B cell (primary cell): ENCODE data around the gene METAP2. TPM values are rescaled to one million over a fixed set of nuclear protein-coding genes. Genes with fewer than 3 reads are reported as not detected.

Experiments used
- ATAC-seq: fragments of 200-7000 bp; cut with Tn5 transposase; one replicate; pipeline ENCODE4 v1.10.0; 2021; ENCODE audit warnings: low read depth, mild to moderate bottlenecking, moderate number of reproducible peaks, moderate library complexity
- CTCF ChIA-PET: fragments of 350-600 bp; sonication (Branson Sonifier 250); formaldehyde crosslinking; loops from one replicate; lab custom pipeline; 2021; ENCODE audit warnings: antibody characterized with exemption, inconsistent platforms; lab: Charles Lee
- POLR2A ChIA-PET: fragments of 350-600 bp; sonication (Branson Sonifier 250); formaldehyde crosslinking; loops from one replicate; lab custom pipeline; 2021; ENCODE audit warnings: antibody characterized with exemption; lab: Charles Lee
- DNase-seq: peaks from one replicate; pipeline ENCODE4 v3.0.0; 2013
- H2AFZ ChIP-seq: 2 replicates; pipeline ENCODE4 v1.6.1; 2012; ENCODE audit warnings: mild to moderate bottlenecking, low read depth, low read length; ENCODE audit not compliant: insufficient read depth, poor library complexity, severe bottlenecking
- H3K27ac ChIP-seq, 2 donors: 1 replicate in 1 of 2; 2 replicates in 1 of 2; pipeline ENCODE4 v1.5.1; 2012 to 2013; ENCODE audit warnings: low read length in 2 of 2, mild to moderate bottlenecking in 2 of 2, moderate library complexity in 1 of 2
- H3K27me3 ChIP-seq, 4 experiments: fragments of 200-600 bp in 1 of 4; sonication (generic) in 1 of 4; replicated peaks in 1 of 4; 1 replicate in 2 of 4; 2 replicates in 2 of 4; pipeline versions ENCODE4 v1.6.1 to v1.7.0; 2013 to 2016; ENCODE audit warnings: low read length in 3 of 4, mild to moderate bottlenecking in 2 of 4, mixed read lengths in 1 of 4, moderate library complexity in 1 of 4; ENCODE audit not compliant: insufficient read depth in 4 of 4, control insufficient read depth in 3 of 4; ENCODE audit errors: control extremely low read depth in 1 of 4
- H3K36me3 ChIP-seq, 2 experiments: replicated peaks in 1 of 2; 1 replicate in 1 of 2; 2 replicates in 1 of 2; pipeline versions ENCODE4 v1.6.1 to v1.7.1; 2013; ENCODE audit warnings: low read length in 1 of 2; ENCODE audit not compliant: insufficient read depth in 2 of 2, control insufficient read depth in 1 of 2; ENCODE audit errors: control extremely low read depth in 1 of 2, extremely low read depth in 1 of 2
- H3K4me1 ChIP-seq, 2 donors: fragments of 200-600 bp in 1 of 2; sonication (generic) in 1 of 2; 1 replicate in 1 of 2; 2 replicates in 1 of 2; pipeline versions ENCODE4 v1.5.1 to v1.6.1; 2013 to 2017; ENCODE audit warnings: low read length in 2 of 2; ENCODE audit not compliant: control insufficient read depth in 2 of 2, insufficient read depth in 2 of 2
- H3K4me2 ChIP-seq: replicated peaks from 2 replicates; pipeline ENCODE3; 2012; ENCODE audit warnings: mild to moderate bottlenecking, low read depth, low read length; ENCODE audit not compliant: poor library complexity, severe bottlenecking
- H3K4me3 ChIP-seq, 5 experiments: fragments of 200-600 bp in 1 of 5; sonication (generic) in 1 of 5; 1 replicate in 3 of 5; 2 replicates in 2 of 5; pipeline versions ENCODE4 v1.5.1 to v1.7.0; 2011 to 2016; ENCODE audit warnings: low read length in 4 of 5, mild to moderate bottlenecking in 4 of 5, low read depth in 2 of 5, control low read depth in 1 of 5, moderate library complexity in 1 of 5; ENCODE audit not compliant: insufficient read depth in 1 of 5; ENCODE audit errors: control extremely low read depth in 1 of 5, extremely low read depth in 1 of 5
- H3K79me2 ChIP-seq: fragments of 200-600 bp; sonication (generic); one replicate; pipeline ENCODE4 v1.6.0; 2016; ENCODE audit warnings: low read length; ENCODE audit not compliant: control insufficient read depth, insufficient read depth
- H3K9ac ChIP-seq: fragments of 200-600 bp; sonication (generic); 2 replicates; pipeline ENCODE4 v1.6.1; 2017; ENCODE audit warnings: mild to moderate bottlenecking, low read length, moderate library complexity
- H3K9me3 ChIP-seq, 3 donors: one replicate each; pipeline versions ENCODE4 v1.6.1 to v1.7.1; 2013; ENCODE audit warnings: low read length in 2 of 3; ENCODE audit not compliant: control insufficient read depth in 2 of 3, insufficient read depth in 1 of 3; ENCODE audit errors: control extremely low read depth in 1 of 3
- H4K20me1 ChIP-seq: 2 replicates; pipeline ENCODE4 v1.6.0; 2012; ENCODE audit warnings: mild to moderate bottlenecking, low read length; ENCODE audit not compliant: insufficient read depth, control insufficient read depth, poor library complexity, severe bottlenecking
- H3K27ac Mint-ChIP-seq: one replicate; pipeline ENCODE4 v1.8.0; 2021; ENCODE audit warnings: mixed read lengths
- H3K27me3 Mint-ChIP-seq: one replicate; pipeline ENCODE4 v1.8.0; 2021; ENCODE audit warnings: mixed read lengths
- H3K4me1 Mint-ChIP-seq: one replicate; pipeline ENCODE4 v1.8.0; 2021; ENCODE audit warnings: mixed read lengths
- H3K4me3 Mint-ChIP-seq: one replicate; pipeline ENCODE4 v1.8.0; 2021; ENCODE audit warnings: mixed read lengths
- H3K9me3 Mint-ChIP-seq: one replicate; pipeline ENCODE4 v1.8.0; 2022; ENCODE audit warnings: mixed read lengths; ENCODE audit not compliant: insufficient read depth
- EZH2 ChIP-seq: IDR thresholded peaks from 2 replicates; pipeline ENCODE4 v1.6.1; 2012; ENCODE audit warnings: borderline replicate concordance, low read depth, mild to moderate bottlenecking, moderate library complexity, low read length; ENCODE audit not compliant: insufficient read depth, poor library complexity, severe bottlenecking
- WGBS: methylation state at CpG from one replicate; pipeline ENCODE4 v1.1.5; 2013; ENCODE audit warnings: missing lambda C conversion rate; ENCODE audit not compliant: insufficient coverage; 5-methylcytosine and 5-hydroxymethylcytosine counted together
- intact Hi-C: fragments of 100-400 bp; cut with micrococcal nuclease; formaldehyde crosslinking; loops from one replicate; pipeline ENCODE4 v1.10.0; 2022
- polyA minus RNA-seq: library from RNA; depleted of rRNA, polyadenylated mRNA; stranded (reverse); fragments of >200 nt; gene quantifications from 2 replicates; pipeline ENCODE4 v1.2.3, GENCODE V29; 2012
- polyA plus RNA-seq: library from polyadenylated mRNA; depleted of rRNA; stranded (reverse); fragments of >200 nt; gene quantifications from 2 replicates; pipeline ENCODE4 v1.2.3, GENCODE V29; 2012
- total RNA-seq, 2 donors: library from RNA; stranded (reverse); fragments of 120-200 nt in 1 of 2; gene quantifications; 1 replicate in 1 of 2; 2 replicates in 1 of 2; pipeline versions ENCODE4 v1.2.3 to v1.2.4, GENCODE V29; 2013 to 2022
- TF ChIP-seq, protein P1 (sequence below): fragments of 200-600 bp; IDR thresholded peaks from one replicate; pipeline ENCODE4 v1.8.0; 2022; ENCODE audit warnings: antibody characterized with exemption, mild to moderate bottlenecking

The METAP2 gene
- 49.9 and 64.5 TPM in 2 replicates for total RNA-seq
- total RNA-seq (2013) = 63.7 TPM
- polyA plus RNA-seq = 15.3 and 17.9 TPM in 2 replicates
- polyA minus RNA-seq = 8.0 and 12.2 TPM in 2 replicates

DNA sequence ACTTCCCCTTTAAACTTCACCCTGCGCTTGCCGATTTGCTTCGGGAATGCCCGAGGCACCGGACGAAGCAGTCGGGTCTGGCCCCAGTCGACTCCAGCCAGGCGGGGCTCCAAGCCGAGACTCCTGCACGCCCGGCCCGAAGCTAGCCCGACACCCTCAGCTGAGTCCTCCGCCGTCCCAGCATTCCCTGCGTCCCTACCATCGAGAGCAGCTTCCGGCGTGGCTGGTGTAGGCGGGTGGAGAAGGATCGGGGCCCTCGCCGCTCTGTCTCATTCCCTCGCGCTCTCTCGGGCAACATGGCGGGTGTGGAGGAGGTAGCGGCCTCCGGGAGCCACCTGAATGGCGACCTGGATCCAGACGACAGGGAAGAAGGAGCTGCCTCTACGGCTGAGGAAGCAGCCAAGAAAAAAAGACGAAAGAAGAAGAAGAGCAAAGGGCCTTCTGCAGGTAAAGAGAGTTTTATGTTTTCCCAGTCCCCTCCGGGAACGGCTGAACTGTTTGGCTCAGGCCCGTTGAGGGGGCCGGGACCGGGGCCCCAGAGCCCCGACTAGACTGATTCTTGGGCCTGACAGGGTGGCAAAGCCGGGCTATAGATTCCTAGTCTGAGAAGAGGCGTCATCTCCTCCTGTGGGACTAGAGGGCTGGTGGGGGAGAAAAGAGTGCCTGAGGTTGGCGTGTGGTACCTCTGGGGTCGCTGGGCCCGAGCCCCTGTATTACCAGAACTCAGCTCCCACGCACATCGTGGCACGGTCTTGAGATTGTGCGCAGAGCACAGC, at the start of gene METAP2:
Gene METAP2, plus strand, starts transcription at position 269 of the 776 bp plus-strand sequence. Its CDS starts 28 bp downstream, at position 297.
- Mint-ChIP-seq H3K27me3 (peaks cover 6% of the 10 kb centered on the region), H3K4me3 (peak within 1 kb of the TSS; percentile 100), H3K4me1 (peaks cover 47% of the 10 kb centered on the region), H3K27ac (peak within 1 kb of the TSS; percentile 99), H3K9me3 (no peaks in the 10 kb centered on the region)
- WGBS = under 1% methylated on average over 49 of the region's 49 CpGs
- peaks cover 64% of the 10 kb centered on the region for H3K79me2 ChIP-seq
- H3K9ac ChIP-seq = peak within 1 kb of the TSS; percentile 92
- ChIA-PET POLR2A (interaction anchor here (0.5 to 1.8 kb wide), 4 partner anchors 100 to 401 kb away, joined by 4 to 11 read pairs (median 4); partner anchors contain the start of genes FGD6, NR2C1 and VEZT), CTCF (interaction anchor here (0.8 to 2.4 kb wide), 4 partner anchors 60 to 1374 kb away, joined by 3 to 12 read pairs (median 4); no protein-coding TSS in a partner anchor)
- intact Hi-C loops = loop anchor here (1.0 to 5.0 kb wide), 4 partner anchors 75 to 401 kb away; partner anchors contain the start of genes NR2C1 and SNRPF
- peak within 1 kb of the TSS; percentile 86 for H3K4me2 ChIP-seq
- TF ChIP-seq, protein P1, sequence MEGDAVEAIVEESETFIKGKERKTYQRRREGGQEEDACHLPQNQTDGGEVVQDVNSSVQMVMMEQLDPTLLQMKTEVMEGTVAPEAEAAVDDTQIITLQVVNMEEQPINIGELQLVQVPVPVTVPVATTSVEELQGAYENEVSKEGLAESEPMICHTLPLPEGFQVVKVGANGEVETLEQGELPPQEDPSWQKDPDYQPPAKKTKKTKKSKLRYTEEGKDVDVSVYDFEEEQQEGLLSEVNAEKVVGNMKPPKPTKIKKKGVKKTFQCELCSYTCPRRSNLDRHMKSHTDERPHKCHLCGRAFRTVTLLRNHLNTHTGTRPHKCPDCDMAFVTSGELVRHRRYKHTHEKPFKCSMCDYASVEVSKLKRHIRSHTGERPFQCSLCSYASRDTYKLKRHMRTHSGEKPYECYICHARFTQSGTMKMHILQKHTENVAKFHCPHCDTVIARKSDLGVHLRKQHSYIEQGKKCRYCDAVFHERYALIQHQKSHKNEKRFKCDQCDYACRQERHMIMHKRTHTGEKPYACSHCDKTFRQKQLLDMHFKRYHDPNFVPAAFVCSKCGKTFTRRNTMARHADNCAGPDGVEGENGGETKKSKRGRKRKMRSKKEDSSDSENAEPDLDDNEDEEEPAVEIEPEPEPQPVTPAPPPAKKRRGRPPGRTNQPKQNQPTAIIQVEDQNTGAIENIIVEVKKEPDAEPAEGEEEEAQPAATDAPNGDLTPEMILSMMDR = no peak
- no peak for TF ChIP-seq EZH2
- H4K20me1 ChIP-seq = peaks cover 6% of the 10 kb centered on the region
- no peaks in the 10 kb centered on the region for H3K9me3 ChIP-seq
- peak within 1 kb of the TSS; percentile 71 to 98 (median 90) for H3K4me3 ChIP-seq
- no peaks in the 10 kb centered on the region for H3K27me3 ChIP-seq
- H3K27ac ChIP-seq = peak within 1 kb of the TSS; percentile 73 to 94
- peaks cover 16 to 17% of the 10 kb centered on the region in 2 donors for H3K4me1 ChIP-seq
- ATAC-seq = peak; percentile 97
- peaks cover 9 to 20% of the 10 kb centered on the region in 2 experiments for H3K36me3 ChIP-seq
- H2AFZ ChIP-seq = peak within 1 kb of the TSS; percentile 91
- DNase-seq = peak; percentile 92
